Prostate gland (tissue), 2 donors: ENCODE data around the gene PDLIM1. TPM values are rescaled to one million over a fixed set of nuclear protein-coding genes. Genes with fewer than 3 reads are reported as not detected.

Source experiments
- DNase-seq: peaks from one replicate; pipeline ENCODE4 v3.0.0-alpha.2; 2019; ENCODE audit warnings: low spot score
- H3K27ac ChIP-seq, 2 donors: fragments of 200-600 bp; sonication (generic); 2 replicates each; pipeline ENCODE4 v1.5.1; 2017 to 2019
- H3K27me3 ChIP-seq: fragments of 200-600 bp; sonication (generic); replicated peaks from 2 replicates; pipeline ENCODE4 v1.5.1; 2019; ENCODE audit not compliant: insufficient read depth
- H3K36me3 ChIP-seq, 2 donors: fragments of 200-600 bp; sonication (generic); 1 replicate in 1 of 2; 2 replicates in 1 of 2; pipeline versions ENCODE4 v1.5.1 to v1.8.1; 2017 to 2019
- H3K4me1 ChIP-seq: fragments of 200-600 bp; sonication (generic); replicated peaks from 2 replicates; pipeline ENCODE4 v1.5.1; 2019
- H3K4me3 ChIP-seq, 2 donors: fragments of 200-600 bp; sonication (generic); 2 replicates each; pipeline ENCODE4 v1.5.1; 2017 to 2019
- H3K9me3 ChIP-seq: fragments of 200-600 bp; sonication (generic); 2 replicates; pipeline ENCODE4 v1.5.1; 2017
- POLR2A ChIP-seq: fragments of 450-650 bp; IDR thresholded peaks from one replicate; pipeline ENCODE4 v1.6.1; 2016; ENCODE audit warnings: antibody characterized with exemption, mild to moderate bottlenecking
- POLR2AphosphoS5 ChIP-seq: sonication (generic); formaldehyde crosslinking; IDR thresholded peaks from one replicate; pipeline ENCODE4 v1.6.1; 2017; ENCODE audit warnings: antibody characterized with exemption
- WGBS: methylation state at CpG from one replicate; pipeline ENCODE4 v1.1.5; 2018; 5-methylcytosine and 5-hydroxymethylcytosine counted together
- intact Hi-C: fragments of 100-400 bp; cut with DNase I; formaldehyde crosslinking; loops from one replicate; pipeline ENCODE4 v1.14.2; 2022
- total RNA-seq, 2 donors: library from RNA; depleted of rRNA; stranded (reverse); fragments of >200 nt; gene quantifications; one replicate each; pipeline ENCODE4 v1.1.0, GENCODE V29; 2016
- TF ChIP-seq, protein P1 (sequence below), 4 experiments: fragments of 200-600 bp in 2 of 4; fragments of 450-650 bp in 2 of 4; sonication (generic) in 2 of 4; IDR thresholded peaks; 1 replicate in 3 of 4; 2 replicates in 1 of 4; pipeline ENCODE4 v1.5.1; 2016 to 2019; ENCODE audit warnings: antibody characterized with exemption in 4 of 4, mild to moderate bottlenecking in 2 of 4, moderate library complexity in 2 of 4

The PDLIM1 gene
- total RNA-seq, 2 donors from 2014 or later = 63.2 to 82.0 TPM

DNA sequence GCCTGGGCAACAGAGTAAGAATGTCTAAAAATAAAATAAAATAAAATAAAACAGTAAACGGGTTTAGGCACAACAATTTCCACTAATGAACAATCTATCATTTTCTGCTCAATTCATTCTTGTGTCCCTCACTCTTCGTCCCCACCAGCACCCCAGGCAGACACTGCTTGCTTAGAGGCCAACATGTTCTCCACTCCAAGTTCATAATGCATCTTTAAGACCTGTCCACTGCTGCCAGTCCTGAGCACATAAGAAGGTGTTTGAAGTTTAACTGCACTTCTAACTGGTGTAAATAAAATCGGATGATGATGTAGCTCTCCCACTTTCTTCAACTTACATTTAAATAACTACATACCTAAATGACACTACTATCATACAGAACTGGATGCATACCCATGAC lies 13.2 kb downstream of the PDLIM1 start:
- no peaks in the 10 kb centered on the region for H3K4me1 ChIP-seq
- DNase-seq = no peak
- intact Hi-C loops = no loop called here
- H3K36me3 ChIP-seq = no peaks in the 10 kb centered on the region
- WGBS = 55% methylated on average over 3 of the region's 3 CpGs
- no peak overlapping the region for H3K4me3 ChIP-seq
- H3K9me3 ChIP-seq = no peaks in the 10 kb centered on the region
- peak overlapping the region; percentile 47 to 52 for H3K27ac ChIP-seq
- H3K27me3 ChIP-seq = no peaks in the 10 kb centered on the region
- TF ChIP-seq POLR2AphosphoS5 = no peak
- TF ChIP-seq, protein P1, sequence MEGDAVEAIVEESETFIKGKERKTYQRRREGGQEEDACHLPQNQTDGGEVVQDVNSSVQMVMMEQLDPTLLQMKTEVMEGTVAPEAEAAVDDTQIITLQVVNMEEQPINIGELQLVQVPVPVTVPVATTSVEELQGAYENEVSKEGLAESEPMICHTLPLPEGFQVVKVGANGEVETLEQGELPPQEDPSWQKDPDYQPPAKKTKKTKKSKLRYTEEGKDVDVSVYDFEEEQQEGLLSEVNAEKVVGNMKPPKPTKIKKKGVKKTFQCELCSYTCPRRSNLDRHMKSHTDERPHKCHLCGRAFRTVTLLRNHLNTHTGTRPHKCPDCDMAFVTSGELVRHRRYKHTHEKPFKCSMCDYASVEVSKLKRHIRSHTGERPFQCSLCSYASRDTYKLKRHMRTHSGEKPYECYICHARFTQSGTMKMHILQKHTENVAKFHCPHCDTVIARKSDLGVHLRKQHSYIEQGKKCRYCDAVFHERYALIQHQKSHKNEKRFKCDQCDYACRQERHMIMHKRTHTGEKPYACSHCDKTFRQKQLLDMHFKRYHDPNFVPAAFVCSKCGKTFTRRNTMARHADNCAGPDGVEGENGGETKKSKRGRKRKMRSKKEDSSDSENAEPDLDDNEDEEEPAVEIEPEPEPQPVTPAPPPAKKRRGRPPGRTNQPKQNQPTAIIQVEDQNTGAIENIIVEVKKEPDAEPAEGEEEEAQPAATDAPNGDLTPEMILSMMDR (IDR thresholded peaks at IDR 0.05) = no peak

DNA sequence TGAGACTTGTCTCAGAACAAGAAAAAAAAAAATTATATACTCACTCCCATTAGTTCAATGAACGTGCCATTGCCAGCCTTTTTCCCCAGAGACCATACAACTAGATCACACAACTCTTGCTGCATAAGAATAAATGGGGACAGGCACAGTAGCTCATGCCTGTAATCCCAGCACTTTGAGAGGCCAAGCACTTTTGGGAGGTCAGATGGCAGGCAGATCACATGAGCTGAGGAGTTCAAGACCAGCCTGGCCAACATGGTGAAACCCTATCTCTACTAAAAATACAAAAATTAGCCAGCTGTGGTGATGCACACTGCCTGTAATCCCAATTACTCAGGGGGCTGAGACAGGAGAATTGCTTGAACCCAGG lies 13.6 kb downstream of the PDLIM1 start:
- H3K9me3 ChIP-seq = no peaks in the 10 kb centered on the region
- peak overlapping the region; percentile 48 to 52 for H3K27ac ChIP-seq
- no peak for DNase-seq
- H3K27me3 ChIP-seq = no peaks in the 10 kb centered on the region
- 77% methylated on average over 1 of the region's 1 CpG for WGBS
- TF ChIP-seq POLR2A = no peak
- no peak overlapping the region for H3K4me3 ChIP-seq
- intact Hi-C loops = no loop called here
- H3K36me3 ChIP-seq = no peaks in the 10 kb centered on the region
- no peaks in the 10 kb centered on the region for H3K4me1 ChIP-seq

DNA sequence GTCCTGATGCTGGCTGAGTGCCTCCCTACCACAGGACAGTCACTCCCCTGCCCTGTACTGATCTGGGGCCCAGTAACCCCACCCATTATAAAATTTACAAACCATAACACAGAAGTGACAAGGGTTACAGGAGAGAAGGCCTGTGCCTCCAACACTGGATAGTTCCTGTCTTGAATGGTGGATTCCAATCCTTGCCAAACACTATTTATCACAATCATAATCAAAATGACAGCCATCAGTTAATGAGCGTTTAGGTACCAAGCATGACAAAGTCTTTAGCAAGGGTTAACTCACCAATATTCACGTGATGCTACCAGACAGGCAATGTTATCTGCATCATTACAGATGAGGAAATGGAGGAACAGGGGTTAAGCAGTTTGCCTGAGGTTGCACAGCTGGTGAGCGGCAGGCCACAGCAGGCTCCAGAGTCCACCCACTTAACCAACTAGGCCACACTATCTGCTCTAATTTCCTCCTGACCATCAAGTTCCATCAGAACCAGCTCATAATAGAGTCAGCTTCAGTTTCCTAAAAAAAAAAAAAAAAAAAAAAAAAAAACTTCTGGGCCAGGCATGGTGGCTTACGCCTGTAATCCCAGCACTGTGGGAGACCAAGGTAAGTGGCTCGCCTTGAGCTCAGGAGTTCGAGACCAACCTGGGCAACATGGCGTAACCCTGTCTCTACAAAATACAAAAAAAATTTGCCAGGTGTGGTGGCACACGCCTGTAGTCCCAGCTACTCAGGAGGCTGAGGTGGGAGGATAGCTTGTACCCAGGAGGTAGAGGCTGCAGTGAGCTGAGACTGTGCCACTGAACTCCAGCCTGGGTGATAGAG lies 14.2 kb downstream of the PDLIM1 start:
- H3K4me1 ChIP-seq = no peaks in the 10 kb centered on the region

DNA sequence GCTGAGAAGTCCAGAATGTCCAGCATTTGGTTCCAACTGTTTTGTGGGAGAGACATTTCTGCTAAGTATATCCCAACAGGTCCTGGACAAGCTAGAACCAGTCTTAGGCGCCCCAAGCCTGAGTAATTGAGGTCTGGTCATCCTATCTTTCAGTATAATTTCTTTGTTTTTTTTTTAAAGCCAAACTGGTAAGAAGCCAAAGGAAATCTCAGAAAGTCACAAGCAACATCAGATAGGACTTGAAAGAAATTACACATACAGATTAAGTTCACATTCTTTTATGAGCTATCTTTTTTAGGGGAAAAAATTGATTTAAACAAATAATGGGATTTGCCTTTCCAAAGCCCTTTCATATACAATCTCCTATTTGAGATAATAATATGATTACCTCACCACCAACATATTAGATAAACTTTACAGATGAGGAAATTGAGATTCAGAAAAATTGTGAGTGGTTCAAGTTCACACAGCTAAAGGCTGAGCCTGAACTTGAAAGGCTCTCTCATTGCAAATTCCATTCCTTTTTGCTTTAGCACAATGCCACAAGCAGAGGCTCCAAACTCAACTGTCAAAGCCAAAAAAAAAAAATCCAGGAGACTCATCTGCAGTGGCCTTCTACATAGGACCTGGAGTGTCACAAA lies 15.0 kb downstream of the PDLIM1 start:
- Histone ChIP-seq H3K4me1 (no peaks in the 10 kb centered on the region), H3K9me3 (no peaks in the 10 kb centered on the region), H3K4me3 (no peak overlapping the region), H3K27me3 (no peaks in the 10 kb centered on the region), H3K27ac (peak overlapping the region; percentile 61 to 74), H3K36me3 (no peaks in the 10 kb centered on the region)
- DNase-seq = peak; percentile 36
- intact Hi-C loops = no loop called here
- no peak for TF ChIP-seq POLR2AphosphoS5
- TF ChIP-seq, protein P1 (IDR thresholded peaks at IDR 0.05) = no peak
- TF ChIP-seq POLR2A = no peak
- WGBS = 44% methylated on average over 1 of the region's 1 CpG

More for the DNA sequence above, 14.2 kb downstream of the PDLIM1 start:
- no peaks in the 10 kb centered on the region for H3K27me3 ChIP-seq
- H3K4me3 ChIP-seq = no peak overlapping the region
- H3K9me3 ChIP-seq = no peaks in the 10 kb centered on the region
- intact Hi-C loops = no loop called here
- 82% methylated on average over 8 of the region's 8 CpGs for WGBS
- DNase-seq = no peak
- H3K36me3 ChIP-seq = no peaks in the 10 kb centered on the region
- TF ChIP-seq, protein P1 (IDR thresholded peaks at IDR 0.05) = no peak
- TF ChIP-seq POLR2A (no peak), POLR2AphosphoS5 (no peak)
- H3K27ac ChIP-seq = peak overlapping the region; percentile 61 to 74

DNA sequence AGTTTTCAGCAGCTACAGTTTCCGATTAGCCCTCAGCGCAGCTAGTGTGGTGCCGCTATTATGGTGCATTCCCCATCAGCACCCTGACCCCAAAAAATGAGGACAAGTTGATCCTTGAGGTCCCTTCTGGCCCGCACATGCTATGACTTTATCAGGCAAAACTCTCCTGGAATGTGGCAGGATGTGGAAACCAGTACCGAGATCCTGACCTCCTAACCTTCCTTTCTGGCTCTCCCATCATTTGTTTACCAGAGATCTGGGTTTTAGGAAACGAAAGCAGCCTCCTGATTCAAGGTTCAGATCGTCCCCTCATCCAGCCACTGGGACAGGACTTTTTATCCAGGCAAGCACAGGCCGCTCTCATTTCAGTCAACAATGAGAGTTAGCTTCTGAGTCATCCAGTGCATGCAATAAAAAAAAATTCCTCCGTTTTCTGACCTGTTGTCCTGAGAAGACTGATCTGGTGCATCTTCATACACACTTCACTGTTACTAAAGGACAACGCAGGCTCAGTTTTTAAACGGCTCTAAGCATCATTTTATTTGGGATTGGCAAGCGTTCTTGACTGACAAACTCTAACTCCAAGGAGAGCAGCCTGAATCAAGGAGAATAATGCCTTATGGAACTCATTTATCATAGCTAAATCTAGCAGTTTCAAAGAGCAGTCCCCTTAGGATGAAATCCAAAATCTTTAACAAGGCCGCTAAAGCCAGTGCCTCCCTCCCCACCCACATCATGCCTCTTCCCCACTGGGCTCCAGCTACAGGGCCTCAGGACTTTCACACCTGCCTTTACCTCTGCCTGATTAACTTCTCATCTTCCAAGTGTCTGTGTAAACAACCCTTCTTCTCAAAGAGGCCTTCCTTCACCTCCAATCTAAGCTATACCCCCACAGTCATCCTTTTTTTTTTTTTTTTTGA lies 17.1 kb downstream of the PDLIM1 start:
- Histone ChIP-seq H3K27me3 (no peaks in the 10 kb centered on the region), H3K36me3 (no peaks in the 10 kb centered on the region), H3K4me1 (no peaks in the 10 kb centered on the region), H3K9me3 (no peaks in the 10 kb centered on the region), H3K4me3 (no peak overlapping the region), H3K27ac (peak overlapping the region; percentile 61 to 74)
- peak; percentile 68 for DNase-seq
- intact Hi-C loops = no loop called here
- 19% methylated on average over 13 of the region's 13 CpGs for WGBS
- TF ChIP-seq POLR2AphosphoS5 = peak; percentile 88
- no peak for TF ChIP-seq POLR2A
- TF ChIP-seq, protein P1 (IDR thresholded peaks at IDR 0.05) = no peak
